SK-N-SH treated with all-trans-retinoic acid at 6 μM for 48 hours (cell line): ENCODE measurements around the gene FAAH.

Source experiments
- ATAC-seq: fragments of 200-7000 bp; cut with Tn5 transposase; 3 replicates; pipeline ENCODE4 v1.9.1; 2020; ENCODE audit warnings: mild to moderate bottlenecking, moderate library complexity
- ARNTL ChIP-seq: fragments of 450-650 bp; formaldehyde crosslinking; IDR thresholded peaks from 2 replicates; pipeline ENCODE4 v1.5.0; 2020; ENCODE audit warnings: low read depth, mild to moderate bottlenecking, moderate library complexity, borderline replicate concordance
- BACH2 ChIP-seq: fragments of 250-450 bp; sonication (Bioruptor Pico); IDR thresholded peaks from 2 replicates; pipeline ENCODE4 v1.9.0; 2021; ENCODE audit warnings: mild to moderate bottlenecking, borderline replicate concordance
- CREB5 ChIP-seq: fragments of 250-450 bp; sonication (Bioruptor Pico); IDR thresholded peaks from 2 replicates; pipeline ENCODE4 v1.5.1; 2020; ENCODE audit warnings: low read depth, mild to moderate bottlenecking, moderate library complexity
- CSDC2 ChIP-seq: fragments of 250-450 bp; sonication (Bioruptor Pico); IDR thresholded peaks from 2 replicates; pipeline ENCODE4 v1.5.0; 2020; ENCODE audit warnings: mild to moderate bottlenecking, moderate library complexity
- CSRNP3 ChIP-seq: fragments of 250-450 bp; sonication (Bioruptor Pico); IDR thresholded peaks from 2 replicates; pipeline ENCODE4 v1.5.1; 2021; ENCODE audit warnings: mild to moderate bottlenecking, moderate library complexity
- ESRRG ChIP-seq: fragments of 250-450 bp; sonication (Bioruptor Pico); IDR thresholded peaks from 2 replicates; pipeline ENCODE4 v1.6.1; 2021; ENCODE audit warnings: mild to moderate bottlenecking
- GLIS3 ChIP-seq: fragments of 250-450 bp; sonication (Bioruptor Pico); IDR thresholded peaks from 2 replicates; pipeline ENCODE4 v1.5.0; 2020; ENCODE audit warnings: mild to moderate bottlenecking, moderate library complexity
- ISL1 ChIP-seq: fragments of 250-450 bp; sonication (Bioruptor Pico); IDR thresholded peaks from 2 replicates; pipeline ENCODE4 v2.1.2; 2022; ENCODE audit warnings: mild to moderate bottlenecking, moderate library complexity
- OSR1 ChIP-seq: fragments of 250-450 bp; sonication (Bioruptor Pico); IDR thresholded peaks from 2 replicates; pipeline ENCODE4 v1.8.0; 2022; ENCODE audit warnings: moderate library complexity, mild to moderate bottlenecking, inconsistent platforms
- PATZ1 ChIP-seq: fragments of 250-450 bp; sonication (Bioruptor Pico); IDR thresholded peaks from 2 replicates; pipeline ENCODE4 v1.8.0; 2020; ENCODE audit warnings: mild to moderate bottlenecking, moderate library complexity, borderline replicate concordance
- POU6F1 ChIP-seq: fragments of 250-450 bp; sonication (Bioruptor Pico); IDR thresholded peaks from 2 replicates; pipeline ENCODE4 v1.8.0; 2021; ENCODE audit warnings: low read depth, mild to moderate bottlenecking, moderate library complexity, borderline replicate concordance
- RARB ChIP-seq: fragments of 250-450 bp; sonication (Bioruptor Pico); IDR thresholded peaks from 2 replicates; pipeline ENCODE4 v1.8.0; 2021; ENCODE audit warnings: mild to moderate bottlenecking, moderate library complexity
- SNAI2 ChIP-seq: fragments of 250-450 bp; sonication (Bioruptor Pico); IDR thresholded peaks from 2 replicates; pipeline ENCODE4 v1.5.0; 2020; ENCODE audit warnings: mild to moderate bottlenecking, moderate library complexity
- TOX ChIP-seq: fragments of 250-450 bp; sonication (Bioruptor Pico); IDR thresholded peaks from 2 replicates; pipeline ENCODE4 v1.8.0; 2021; ENCODE audit warnings: mild to moderate bottlenecking, moderate library complexity, borderline replicate concordance
- TSHZ2 ChIP-seq: fragments of 250-450 bp; sonication (Bioruptor Pico); IDR thresholded peaks from 2 replicates; pipeline ENCODE4 v1.5.0; 2020; ENCODE audit warnings: mild to moderate bottlenecking, moderate library complexity
- ZC3H10 ChIP-seq: fragments of 250-450 bp; sonication (Bioruptor Pico); IDR thresholded peaks from 2 replicates; pipeline ENCODE4 v1.5.1; 2021; ENCODE audit warnings: mild to moderate bottlenecking, moderate library complexity
- ZFP3 ChIP-seq: fragments of 250-450 bp; sonication (Bioruptor Pico); IDR thresholded peaks from 2 replicates; pipeline ENCODE4 v1.5.0; 2020; ENCODE audit warnings: mild to moderate bottlenecking, moderate library complexity
- ZNF565 ChIP-seq: fragments of 450-650 bp; formaldehyde crosslinking; conservative IDR thresholded peaks from 2 replicates; pipeline ENCODE4 v1.5.0; 2020; ENCODE audit warnings: low read depth, mild to moderate bottlenecking, moderate library complexity
- ZNF70 ChIP-seq: fragments of 450-650 bp; formaldehyde crosslinking; IDR thresholded peaks from 2 replicates; pipeline ENCODE4 v1.5.0; 2020; ENCODE audit warnings: mild to moderate bottlenecking, moderate library complexity
- ZNF8 ChIP-seq: fragments of 450-650 bp; formaldehyde crosslinking; IDR thresholded peaks from 2 replicates; pipeline ENCODE4 v1.5.0; 2020; ENCODE audit warnings: mild to moderate bottlenecking, moderate library complexity

FAAH gene

GRCh38 chr1:46405724-46406123 lies 11.6 kb downstream of the FAAH start:
- ATAC-seq, result no peak
- no peak for TF ChIP-seq TSHZ2 (CRISPR knock-in tag)
- TF ChIP-seq ZFP3 (CRISPR knock-in tag), result no peak
- no peak for TF ChIP-seq RARB (CRISPR knock-in tag)
- TF ChIP-seq BACH2, result no peak
- TF ChIP-seq ZNF565 (CRISPR knock-in tag), result no peak
- TF ChIP-seq PATZ1 (CRISPR knock-in tag), result no peak
- TF ChIP-seq ISL1 (CRISPR knock-in tag), result no peak
- TF ChIP-seq OSR1 (CRISPR knock-in tag), result no peak
- no peak for TF ChIP-seq CREB5 (CRISPR knock-in tag)
- TF ChIP-seq ARNTL (CRISPR knock-in tag), result no peak
- no peak for TF ChIP-seq ESRRG
- no peak for TF ChIP-seq ZNF70 (CRISPR knock-in tag)
- TF ChIP-seq GLIS3 (CRISPR knock-in tag), result no peak
- TF ChIP-seq SNAI2 (CRISPR knock-in tag), result no peak
- TF ChIP-seq CSDC2 (CRISPR knock-in tag), result no peak
- no peak for TF ChIP-seq TOX (CRISPR knock-in tag)
- TF ChIP-seq ZNF8, result no peak
- no peak for TF ChIP-seq CSRNP3 (CRISPR knock-in tag)
- no peak for TF ChIP-seq POU6F1 (CRISPR knock-in tag)

GRCh38 chr1:46406881-46407608 lies 12.9 kb downstream of the FAAH start:
- peak; percentile 3 for ATAC-seq
- TF ChIP-seq ZFP3 (CRISPR knock-in tag) (no peak), ZNF8 (no peak), RARB (CRISPR knock-in tag) (no peak)

- TF ChIP-seq ZNF70 (CRISPR knock-in tag) (no peak), ZC3H10 (CRISPR knock-in tag) (no peak), OSR1 (CRISPR knock-in tag) (no peak)
- ATAC-seq, result no peak
Measured at GRCh38 chr1:46407636-46408035, 13.5 kb downstream of the FAAH start.
